Measurements from ENCODE around the gene CAPG.

The CAPG gene

GRCh38 chr2:85394261-85394681 is 15.9 kb downstream of the CAPG start:
- CTCF ChIA-PET, result interaction anchor here (0.6 to 2.5 kb wide), 3 partner anchors 157 to 328 kb away, joined by 3 to 11 read pairs (median 4); no protein-coding TSS in a partner anchor
- no peaks in the 10 kb centered on the region for H3K4me1 ChIP-seq (ENCODE audit: control insufficient read depth, insufficient read depth, low read length)
- H3K4me3 ChIP-seq (ENCODE audit: low read depth, low read length), result no peak overlapping the region
- H3K9me3 ChIP-seq (ENCODE audit: control insufficient read depth, insufficient read depth, low read depth, low read length), result no peaks in the 10 kb centered on the region
- H3K36me3 ChIP-seq (ENCODE audit: control insufficient read depth in 2 of 2, insufficient read depth in 1 of 2, low read length in 2 of 2), result peaks cover 0 to 21% of the 10 kb centered on the region in 2 experiments; a peak in 1 of 3 replicates
- no peak overlapping the region for H3K27ac ChIP-seq (ENCODE audit: extremely low read depth, low read depth, low read length)
- TF ChIP-seq ZNF202 (tag by site-specific recombination; IDR thresholded peaks at IDR 0.05; ENCODE audit: borderline replicate concordance) (no peak), ZSCAN18 (tag by site-specific recombination; IDR thresholded peaks at IDR 0.05) (no peak), ZNF654 (tag by site-specific recombination; IDR thresholded peaks at IDR 0.05; ENCODE audit: low read depth) (no peak), ZNF223 (tag by site-specific recombination; IDR thresholded peaks at IDR 0.05) (no peak)
- POLR2A ChIA-PET, result interaction anchor here (1.4 kb wide), 2 partner anchors 144 to 156 kb away, joined by 3 to 4 read pairs; partner anchors contain the start of gene MAT2A

- ChIA-PET CTCF (interaction anchor here (0.6 to 2.5 kb wide), 3 partner anchors 9 to 328 kb away, joined by 3 to 11 read pairs (median 3); no protein-coding TSS in a partner anchor), POLR2A (interaction anchor here (1.4 to 2.1 kb wide), 3 partner anchors 39 to 156 kb away, joined by 3 to 11 read pairs (median 4); partner anchors contain the start of genes ELMOD3, MAT2A and RETSAT)
- Histone ChIP-seq H3K27ac (ENCODE audit: extremely low read depth, low read depth, low read length) (no peak overlapping the region), H3K4me1 (ENCODE audit: control insufficient read depth, insufficient read depth, low read length) (no peaks in the 10 kb centered on the region), H3K4me3 (ENCODE audit: low read depth, low read length) (no peak overlapping the region), H3K36me3 (ENCODE audit: control insufficient read depth in 2 of 2, insufficient read depth in 1 of 2, low read length in 2 of 2) (peaks cover 0 to 25% of the 10 kb centered on the region in 2 experiments; a peak in 1 of 3 replicates), H3K9me3 (ENCODE audit: control insufficient read depth, insufficient read depth, low read depth, low read length) (no peaks in the 10 kb centered on the region)
- no peak for TF ChIP-seq ZNF354C (tag by site-specific recombination; IDR thresholded peaks at IDR 0.05; ENCODE audit: borderline replicate concordance, low read depth)
- no peak for TF ChIP-seq ZSCAN5A (tag by site-specific recombination; IDR thresholded peaks at IDR 0.05)
- no peak for TF ChIP-seq ZNF121 (tag by site-specific recombination; IDR thresholded peaks at IDR 0.05)
- no peak for TF ChIP-seq ZNF76 (tag by site-specific recombination; IDR thresholded peaks at IDR 0.05; ENCODE audit: borderline replicate concordance, low read depth)
- no peak for TF ChIP-seq ZNF518A (tag by site-specific recombination; conservative IDR thresholded peaks at IDR 0.05; ENCODE audit: low read depth)
- no peak for TF ChIP-seq ZBTB11 (tag by site-specific recombination; conservative IDR thresholded peaks at IDR 0.05; ENCODE audit: low read depth)
- no peak for TF ChIP-seq ZSCAN4 (tag by site-specific recombination; IDR thresholded peaks at IDR 0.05)
- TF ChIP-seq ZNF324 (tag by site-specific recombination; IDR thresholded peaks at IDR 0.05), result no peak
- no peak for TF ChIP-seq IKZF3 (tag by site-specific recombination; IDR thresholded peaks at IDR 0.05)
- no peak for TF ChIP-seq ZFP41 (tag by site-specific recombination; IDR thresholded peaks at IDR 0.05; ENCODE audit: borderline replicate concordance)
- no peak for TF ChIP-seq ZNF624 (tag by site-specific recombination; IDR thresholded peaks at IDR 0.05)
- TF ChIP-seq ZNF140 (tag by site-specific recombination; IDR thresholded peaks at IDR 0.05), result no peak
- no peak for TF ChIP-seq ZFP37 (tag by site-specific recombination; IDR thresholded peaks at IDR 0.05)
Observed at GRCh38 chr2:85393836-85394235, 16.3 kb downstream of the CAPG start.

Data from HEK293 (cell line).